ENCODE results near the gene VPREB1. TPM values are rescaled to one million over a fixed set of nuclear protein-coding genes. Genes with fewer than 3 reads are reported as not detected.
A peak's percentile ranks its signal among the peaks of the same experiment; 100 is the strongest.

Gene VPREB1, protein sequence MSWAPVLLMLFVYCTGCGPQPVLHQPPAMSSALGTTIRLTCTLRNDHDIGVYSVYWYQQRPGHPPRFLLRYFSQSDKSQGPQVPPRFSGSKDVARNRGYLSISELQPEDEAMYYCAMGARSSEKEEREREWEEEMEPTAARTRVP
- total RNA-seq (2021; ENCODE audit: unreplicated experiment) (not detected), Bru-seq, nascent RNA (not detected), BruChase-seq, experiment 1, labeled RNA remaining after a 6-hour chase (not detected), BruChase-seq, experiment 2, labeled RNA remaining after a 2-hour chase (not detected)
- not detected in 2 replicates for polyA plus RNA-seq (2012)
- long read RNA-seq: 0 reads

DNA sequence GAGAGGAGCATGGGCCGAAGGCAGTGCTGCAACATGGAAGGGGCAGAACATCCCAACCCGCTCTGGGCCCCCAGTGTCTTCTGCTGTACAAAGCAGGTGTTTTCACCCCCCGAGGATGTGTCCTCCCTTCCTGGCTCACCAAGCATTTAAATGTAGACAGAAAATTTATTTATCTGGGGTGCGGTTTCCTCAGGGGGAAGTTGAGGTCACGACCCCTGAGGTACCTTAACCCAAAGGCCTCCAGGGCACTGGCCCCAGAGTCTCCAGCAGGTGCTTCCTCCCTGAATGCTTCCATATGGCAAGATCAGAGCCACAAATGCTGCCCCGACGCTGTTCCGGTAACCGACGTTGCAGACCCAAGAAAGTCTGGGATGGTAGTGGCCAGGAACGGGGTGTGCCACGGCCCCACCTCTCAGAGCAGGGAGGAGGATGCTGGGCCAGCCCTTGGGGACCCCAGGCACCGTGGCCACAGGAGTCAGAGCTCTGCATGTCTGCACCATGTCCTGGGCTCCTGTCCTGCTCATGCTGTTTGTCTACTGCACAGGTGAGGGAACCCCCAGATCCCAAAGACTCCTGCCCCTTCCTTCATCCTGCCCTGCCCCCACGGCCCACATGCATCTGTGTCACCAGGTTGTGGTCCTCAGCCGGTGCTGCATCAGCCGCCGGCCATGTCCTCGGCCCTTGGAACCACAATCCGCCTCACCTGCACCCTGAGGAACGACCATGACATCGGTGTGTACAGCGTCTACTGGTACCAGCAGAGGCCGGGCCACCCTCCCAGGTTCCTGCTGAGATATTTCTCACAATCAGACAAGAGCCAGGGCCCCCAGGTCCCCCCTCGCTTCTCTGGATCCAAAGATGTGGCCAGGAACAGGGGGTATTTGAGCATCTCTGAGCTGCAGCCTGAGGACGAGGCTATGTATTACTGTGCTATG is at the start of gene VPREB1:
Gene VPREB1 (plus strand): TSS at position 471 of the 935 bp plus-strand sequence. CDS start 28 bp downstream, at position 499.
- Histone ChIP-seq H3K4me2 (ENCODE audit: low read length) (no peak within 1 kb of the TSS), H3K4me3 (replicated peaks in 1 of 2; ENCODE audit: low read depth in 1 of 2, low read length in 2 of 2) (no peak within 1 kb of the TSS), H3K4me1 (ENCODE audit: control insufficient read depth in 1 of 2, insufficient read depth in 2 of 2, low read length in 2 of 2) (no peaks in the 10 kb centered on the region), H3K27me3 (ENCODE audit: insufficient read depth, low read length) (peaks cover 7% of the 10 kb centered on the region; the same call in 1 of the 2 replicates), H4K20me1 (ENCODE audit: insufficient read depth) (no peaks in the 10 kb centered on the region), H2AFZ (ENCODE audit: low read depth, low read length, poor library complexity, severe bottlenecking) (no peak within 1 kb of the TSS), H3K9me3 (ENCODE audit: control insufficient read depth in 1 of 2, insufficient read depth in 1 of 2, low read depth in 1 of 2, low read length in 2 of 2) (no peaks in the 10 kb centered on the region), H3K27ac (ENCODE audit: low read depth, low read length) (no peak within 1 kb of the TSS), H3K79me2 (ENCODE audit: insufficient read depth, low read length) (no peaks in the 10 kb centered on the region), H3K9me2 (ENCODE audit: insufficient read depth) (no peaks in the 10 kb centered on the region), H3K9ac (ENCODE audit: low read length) (no peak within 1 kb of the TSS), H3K36me3 (ENCODE audit: control insufficient read depth in 1 of 2, insufficient read depth in 2 of 2, low read length in 2 of 2) (no peaks in the 10 kb centered on the region)
- POLR2A ChIA-PET: no interaction called here
- BruUV-seq (replicated peaks): no TSS peak
- no peak for ATAC-seq
- no peak for TF ChIP-seq RAD21 (IDR thresholded peaks at IDR 0.05; ENCODE audit: low read depth)
- intact Hi-C loops (cut with micrococcal nuclease): no loop called here
- no peak for DNase-seq (ENCODE audit: low read depth, low spot score)
- RAD21 ChIA-PET (ENCODE audit: low non-redundant PET in 1 of 2, low total read pairs in 2 of 2, uncharacterized antibody in 2 of 2, unreplicated experiment in 2 of 2): no interaction called here
- CTCF ChIA-PET: no interaction called here

DNA sequence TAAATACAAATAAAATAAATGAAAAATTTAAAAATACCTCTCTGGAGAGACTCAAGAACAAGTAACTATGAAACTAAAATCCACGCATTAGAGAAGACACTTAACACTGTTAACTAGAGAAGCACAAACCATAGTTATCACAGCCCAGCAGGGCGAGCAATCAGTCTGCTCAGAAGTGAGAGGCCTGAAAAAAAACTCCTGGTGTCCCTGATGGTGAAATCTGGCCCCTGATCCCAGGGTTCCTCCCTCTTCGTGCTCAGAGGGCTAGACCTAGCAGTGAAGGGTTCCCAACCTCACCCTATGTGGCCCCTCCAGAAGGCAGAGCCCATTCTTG is 49.7 kb upstream of the VPREB1 start:
- Histone ChIP-seq H3K79me2 (ENCODE audit: insufficient read depth, low read length) (no peaks in the 10 kb centered on the region), H3K9me2 (ENCODE audit: insufficient read depth) (no peaks in the 10 kb centered on the region), H3K9ac (ENCODE audit: low read length) (no peak overlapping the region), H3K27me3 (ENCODE audit: insufficient read depth, low read length) (peaks cover 5% of the 10 kb centered on the region; the same call in 1 of the 2 replicates), H3K4me3 (replicated peaks in 1 of 2; ENCODE audit: low read depth in 1 of 2, low read length in 2 of 2) (no peak overlapping the region), H4K20me1 (ENCODE audit: insufficient read depth) (no peaks in the 10 kb centered on the region), H3K9me3 (ENCODE audit: control insufficient read depth in 1 of 2, insufficient read depth in 1 of 2, low read depth in 1 of 2, low read length in 2 of 2) (no peaks in the 10 kb centered on the region), H2AFZ (ENCODE audit: low read depth, low read length, poor library complexity, severe bottlenecking) (no peak overlapping the region), H3K36me3 (ENCODE audit: control insufficient read depth in 1 of 2, insufficient read depth in 2 of 2, low read length in 2 of 2) (no peaks in the 10 kb centered on the region), H3K4me1 (ENCODE audit: control insufficient read depth in 1 of 2, insufficient read depth in 2 of 2, low read length in 2 of 2) (no peaks in the 10 kb centered on the region), H3K27ac (ENCODE audit: low read depth, low read length) (no peak overlapping the region), H3K4me2 (ENCODE audit: low read length) (no peak overlapping the region)
- DNase-seq (ENCODE audit: low read depth, low spot score) (no peak), ATAC-seq (peak; percentile 11; the same call in 1 of the 2 replicates)
- intact Hi-C loops (cut with micrococcal nuclease): no loop called here
- ChIA-PET RAD21 (ENCODE audit: low non-redundant PET in 1 of 2, low total read pairs in 2 of 2, uncharacterized antibody in 2 of 2, unreplicated experiment in 2 of 2) (no interaction called here), CTCF (no interaction called here), POLR2A (no interaction called here)
- BruUV-seq (replicated peaks): no TSS peak
- no peak for TF ChIP-seq CEBPB (IDR thresholded peaks at IDR 0.05; ENCODE audit: low read depth)
- TF ChIP-seq, protein P1, sequence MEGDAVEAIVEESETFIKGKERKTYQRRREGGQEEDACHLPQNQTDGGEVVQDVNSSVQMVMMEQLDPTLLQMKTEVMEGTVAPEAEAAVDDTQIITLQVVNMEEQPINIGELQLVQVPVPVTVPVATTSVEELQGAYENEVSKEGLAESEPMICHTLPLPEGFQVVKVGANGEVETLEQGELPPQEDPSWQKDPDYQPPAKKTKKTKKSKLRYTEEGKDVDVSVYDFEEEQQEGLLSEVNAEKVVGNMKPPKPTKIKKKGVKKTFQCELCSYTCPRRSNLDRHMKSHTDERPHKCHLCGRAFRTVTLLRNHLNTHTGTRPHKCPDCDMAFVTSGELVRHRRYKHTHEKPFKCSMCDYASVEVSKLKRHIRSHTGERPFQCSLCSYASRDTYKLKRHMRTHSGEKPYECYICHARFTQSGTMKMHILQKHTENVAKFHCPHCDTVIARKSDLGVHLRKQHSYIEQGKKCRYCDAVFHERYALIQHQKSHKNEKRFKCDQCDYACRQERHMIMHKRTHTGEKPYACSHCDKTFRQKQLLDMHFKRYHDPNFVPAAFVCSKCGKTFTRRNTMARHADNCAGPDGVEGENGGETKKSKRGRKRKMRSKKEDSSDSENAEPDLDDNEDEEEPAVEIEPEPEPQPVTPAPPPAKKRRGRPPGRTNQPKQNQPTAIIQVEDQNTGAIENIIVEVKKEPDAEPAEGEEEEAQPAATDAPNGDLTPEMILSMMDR (IDR thresholded peaks at IDR 0.05 in 2 of 3, conservative IDR thresholded peaks at IDR 0.05 in 1 of 3; ENCODE audit: borderline replicate concordance in 1 of 3, insufficient read depth in 1 of 3, low read depth in 2 of 3, low read length in 2 of 3): no peak
- TF ChIP-seq TCF7L2 (IDR thresholded peaks at IDR 0.05; ENCODE audit: borderline replicate concordance, extremely low read depth, insufficient read depth, insufficient read length): no peak
- no peak for TF ChIP-seq EGR1 (IDR thresholded peaks at IDR 0.05; ENCODE audit: low read depth)
- TF ChIP-seq EZH2phosphoT487 (IDR thresholded peaks at IDR 0.05; ENCODE audit: borderline replicate concordance): no peak
- no peak for TF ChIP-seq FOSL1 (IDR thresholded peaks at IDR 0.05; ENCODE audit: low read depth)
- TF ChIP-seq SP1 (IDR thresholded peaks at IDR 0.05; ENCODE audit: low read depth): no peak
- no peak for TF ChIP-seq POLR2AphosphoS5 (IDR thresholded peaks at IDR 0.05; ENCODE audit: low read depth, low read length)
- no peak for TF ChIP-seq ELF1 (IDR thresholded peaks at IDR 0.05; ENCODE audit: borderline replicate concordance, low read depth)
- no peak for TF ChIP-seq RAD21 (IDR thresholded peaks at IDR 0.05; ENCODE audit: low read depth)
- TF ChIP-seq, protein P2, sequence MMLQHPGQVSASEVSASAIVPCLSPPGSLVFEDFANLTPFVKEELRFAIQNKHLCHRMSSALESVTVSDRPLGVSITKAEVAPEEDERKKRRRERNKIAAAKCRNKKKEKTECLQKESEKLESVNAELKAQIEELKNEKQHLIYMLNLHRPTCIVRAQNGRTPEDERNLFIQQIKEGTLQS (IDR thresholded peaks at IDR 0.05): no peak
- no peak for TF ChIP-seq SIN3A (IDR thresholded peaks at IDR 0.05; ENCODE audit: low read depth)
- TF ChIP-seq YY1 (IDR thresholded peaks at IDR 0.05; ENCODE audit: extremely low read depth, insufficient replicate concordance, low read depth, low read length): no peak
- no peak for TF ChIP-seq EZH2 (IDR thresholded peaks at IDR 0.05)
